ENCODE data around the gene CCNG1.

DNA sequence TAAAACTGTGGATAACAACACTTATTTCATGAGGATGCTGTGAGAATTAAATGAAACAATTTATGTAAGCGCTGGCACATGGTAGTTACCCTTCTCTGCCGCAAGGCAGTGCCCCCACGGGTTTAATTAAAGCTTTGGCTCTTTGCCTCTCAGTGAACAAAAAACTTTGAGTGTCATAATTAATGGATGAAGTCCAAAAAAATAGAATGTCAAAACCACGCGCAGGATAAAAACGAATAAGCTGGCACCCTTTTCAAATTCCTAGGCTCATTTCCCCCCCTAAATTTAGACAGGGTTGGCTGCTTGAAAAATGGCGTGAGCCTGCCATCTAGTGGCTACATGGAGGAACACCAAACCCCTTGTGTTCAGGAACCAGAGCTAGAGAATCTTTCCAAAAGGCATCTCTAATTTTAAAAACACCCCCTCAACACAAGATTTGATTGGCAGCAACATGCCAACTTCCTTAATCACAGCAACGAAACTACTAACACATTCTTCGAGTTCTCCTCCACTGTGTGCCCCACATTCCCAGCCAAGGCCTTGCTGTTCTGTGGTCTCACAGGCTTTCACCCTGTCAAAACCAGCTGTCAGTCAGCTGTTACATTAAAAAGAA, 29.0 kb upstream of the CCNG1 start:
- TF ChIP-seq, protein P1, sequence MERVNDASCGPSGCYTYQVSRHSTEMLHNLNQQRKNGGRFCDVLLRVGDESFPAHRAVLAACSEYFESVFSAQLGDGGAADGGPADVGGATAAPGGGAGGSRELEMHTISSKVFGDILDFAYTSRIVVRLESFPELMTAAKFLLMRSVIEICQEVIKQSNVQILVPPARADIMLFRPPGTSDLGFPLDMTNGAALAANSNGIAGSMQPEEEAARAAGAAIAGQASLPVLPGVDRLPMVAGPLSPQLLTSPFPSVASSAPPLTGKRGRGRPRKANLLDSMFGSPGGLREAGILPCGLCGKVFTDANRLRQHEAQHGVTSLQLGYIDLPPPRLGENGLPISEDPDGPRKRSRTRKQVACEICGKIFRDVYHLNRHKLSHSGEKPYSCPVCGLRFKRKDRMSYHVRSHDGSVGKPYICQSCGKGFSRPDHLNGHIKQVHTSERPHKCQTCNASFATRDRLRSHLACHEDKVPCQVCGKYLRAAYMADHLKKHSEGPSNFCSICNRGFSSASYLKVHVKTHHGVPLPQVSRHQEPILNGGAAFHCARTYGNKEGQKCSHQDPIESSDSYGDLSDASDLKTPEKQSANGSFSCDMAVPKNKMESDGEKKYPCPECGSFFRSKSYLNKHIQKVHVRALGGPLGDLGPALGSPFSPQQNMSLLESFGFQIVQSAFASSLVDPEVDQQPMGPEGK (CRISPR knock-in tag; IDR thresholded peaks at IDR 0.05; ENCODE audit: borderline replicate concordance): no peak
- TF ChIP-seq ZNF8 (CRISPR knock-in tag; IDR thresholded peaks at IDR 0.05) (no peak), TOX (CRISPR knock-in tag; IDR thresholded peaks at IDR 0.05; ENCODE audit: borderline replicate concordance) (no peak), ZNF565 (CRISPR knock-in tag; conservative IDR thresholded peaks at IDR 0.05; ENCODE audit: low read depth) (no peak), ZFP30 (CRISPR knock-in tag; IDR thresholded peaks at IDR 0.05) (no peak), RARB (CRISPR knock-in tag; IDR thresholded peaks at IDR 0.05) (no peak), ARNTL (CRISPR knock-in tag; IDR thresholded peaks at IDR 0.05; ENCODE audit: borderline replicate concordance, low read depth) (no peak), BACH2 (CRISPR knock-in tag; IDR thresholded peaks at IDR 0.05; ENCODE audit: borderline replicate concordance) (no peak), CSDC2 (CRISPR knock-in tag; IDR thresholded peaks at IDR 0.05) (no peak), TCF4 (CRISPR knock-in tag; IDR thresholded peaks at IDR 0.05; ENCODE audit: borderline replicate concordance) (no peak), ZFP3 (CRISPR knock-in tag; IDR thresholded peaks at IDR 0.05) (no peak)
- TF ChIP-seq, protein P2, sequence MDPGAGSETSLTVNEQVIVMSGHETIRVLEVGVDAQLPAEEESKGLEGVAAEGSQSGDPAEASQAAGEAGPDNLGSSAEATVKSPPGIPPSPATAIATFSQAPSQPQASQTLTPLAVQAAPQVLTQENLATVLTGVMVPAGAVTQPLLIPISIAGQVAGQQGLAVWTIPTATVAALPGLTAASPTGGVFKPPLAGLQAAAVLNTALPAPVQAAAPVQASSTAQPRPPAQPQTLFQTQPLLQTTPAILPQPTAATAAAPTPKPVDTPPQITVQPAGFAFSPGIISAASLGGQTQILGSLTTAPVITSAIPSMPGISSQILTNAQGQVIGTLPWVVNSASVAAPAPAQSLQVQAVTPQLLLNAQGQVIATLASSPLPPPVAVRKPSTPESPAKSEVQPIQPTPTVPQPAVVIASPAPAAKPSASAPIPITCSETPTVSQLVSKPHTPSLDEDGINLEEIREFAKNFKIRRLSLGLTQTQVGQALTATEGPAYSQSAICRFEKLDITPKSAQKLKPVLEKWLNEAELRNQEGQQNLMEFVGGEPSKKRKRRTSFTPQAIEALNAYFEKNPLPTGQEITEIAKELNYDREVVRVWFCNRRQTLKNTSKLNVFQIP (CRISPR knock-in tag; IDR thresholded peaks at IDR 0.05; ENCODE audit: borderline replicate concordance, low read depth): no peak
- TF ChIP-seq, protein P3, sequence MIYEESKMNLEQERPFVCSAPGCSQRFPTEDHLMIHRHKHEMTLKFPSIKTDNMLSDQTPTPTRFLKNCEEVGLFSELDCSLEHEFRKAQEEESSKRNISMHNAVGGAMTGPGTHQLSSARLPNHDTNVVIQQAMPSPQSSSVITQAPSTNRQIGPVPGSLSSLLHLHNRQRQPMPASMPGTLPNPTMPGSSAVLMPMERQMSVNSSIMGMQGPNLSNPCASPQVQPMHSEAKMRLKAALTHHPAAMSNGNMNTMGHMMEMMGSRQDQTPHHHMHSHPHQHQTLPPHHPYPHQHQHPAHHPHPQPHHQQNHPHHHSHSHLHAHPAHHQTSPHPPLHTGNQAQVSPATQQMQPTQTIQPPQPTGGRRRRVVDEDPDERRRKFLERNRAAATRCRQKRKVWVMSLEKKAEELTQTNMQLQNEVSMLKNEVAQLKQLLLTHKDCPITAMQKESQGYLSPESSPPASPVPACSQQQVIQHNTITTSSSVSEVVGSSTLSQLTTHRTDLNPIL (CRISPR knock-in tag; IDR thresholded peaks at IDR 0.05; ENCODE audit: low read depth): no peak
